ENCODE data around the gene IL12RB1. TPM values are rescaled to one million over a fixed set of nuclear protein-coding genes. Genes with fewer than 3 reads are reported as not detected.

IL12RB1 gene
- total and polyA plus RNA-seq, 4 donors = 1.3 to 7.8 (median 4.8) TPM

- peaks cover 0 to 4% (median 0%) of the 10 kb centered on the region in 3 donors for H3K27me3 ChIP-seq (ENCODE audit: control insufficient read depth in 3 of 3, insufficient read depth in 3 of 3, low read length in 2 of 3)
- H3K4me3 ChIP-seq = no peak overlapping the region
- no peaks in the 10 kb centered on the region for H3K36me3 ChIP-seq (ENCODE audit: control insufficient read depth in 4 of 4, insufficient read depth in 4 of 4, low read length in 4 of 4)
- DNase-seq (no peak), ATAC-seq (ENCODE audit: insufficient read depth, low FRiP score) (no peak)
- H3K9me3 ChIP-seq (ENCODE audit: control insufficient read depth in 4 of 4, insufficient read depth in 3 of 4, low read length in 3 of 4) = no peaks in the 10 kb centered on the region
- no peak overlapping the region for H3K27ac ChIP-seq (ENCODE audit: low read depth in 1 of 2, low read length in 1 of 2)
- no peaks in the 10 kb centered on the region for H3K4me1 ChIP-seq (ENCODE audit: control insufficient read depth in 5 of 5, insufficient read depth in 5 of 5, low read length in 5 of 5)
- TF ChIP-seq CTCF (IDR thresholded peaks at IDR 0.05; ENCODE audit: control extremely low read depth, extremely low read depth) = no peak
- WGBS, 2 donors = 89 to 94% methylated on average over 15 of the region's 15 CpGs
- H3K9ac ChIP-seq (ENCODE audit: insufficient read depth in 1 of 2, low read length in 2 of 2) = no peak overlapping the region
Observed at GRCh38 chr19:18069383-18069782, 17.4 kb downstream of the IL12RB1 start.

GRCh38 chr19:18068395-18068794 is 18.3 kb downstream of the IL12RB1 start:
- Histone ChIP-seq H3K9ac (ENCODE audit: insufficient read depth in 1 of 2, low read length in 2 of 2) (no peak overlapping the region), H3K36me3 (ENCODE audit: control insufficient read depth in 4 of 4, insufficient read depth in 4 of 4, low read length in 4 of 4) (no peaks in the 10 kb centered on the region), H3K4me3 (no peak overlapping the region), H3K4me1 (ENCODE audit: control insufficient read depth in 5 of 5, insufficient read depth in 5 of 5, low read length in 5 of 5) (no peaks in the 10 kb centered on the region), H3K9me3 (ENCODE audit: control insufficient read depth in 4 of 4, insufficient read depth in 3 of 4, low read length in 3 of 4) (peaks cover 0 to 3% (median 0%) of the 10 kb centered on the region in 4 donors), H3K27ac (ENCODE audit: low read depth in 1 of 2, low read length in 1 of 2) (no peak overlapping the region), H3K27me3 (ENCODE audit: control insufficient read depth in 3 of 3, insufficient read depth in 3 of 3, low read length in 2 of 3) (peaks cover 0 to 4% (median 0%) of the 10 kb centered on the region in 3 donors)
- WGBS, 2 donors = 91 to 93% methylated on average over 5 of the region's 5 CpGs
- TF ChIP-seq CTCF (IDR thresholded peaks at IDR 0.05; ENCODE audit: control extremely low read depth, extremely low read depth) = no peak
- no peak for DNase-seq
- no peak for ATAC-seq (ENCODE audit: insufficient read depth, low FRiP score)

GRCh38 chr19:18065173-18065495 is 21.6 kb downstream of the IL12RB1 start:
- ATAC-seq (ENCODE audit: insufficient read depth, low FRiP score) (no peak), DNase-seq (no peak)
- WGBS, 2 donors = 91 to 94% methylated on average over 1 of the region's 1 CpG
- Histone ChIP-seq H3K4me3 (no peak overlapping the region), H3K9me3 (ENCODE audit: control insufficient read depth in 4 of 4, insufficient read depth in 3 of 4, low read length in 3 of 4) (peaks cover 0 to 3% (median 0%) of the 10 kb centered on the region in 4 donors), H3K27me3 (ENCODE audit: control insufficient read depth in 3 of 3, insufficient read depth in 3 of 3, low read length in 2 of 3) (no peaks in the 10 kb centered on the region), H3K36me3 (ENCODE audit: control insufficient read depth in 4 of 4, insufficient read depth in 4 of 4, low read length in 4 of 4) (no peaks in the 10 kb centered on the region), H3K27ac (ENCODE audit: low read depth in 1 of 2, low read length in 1 of 2) (no peak overlapping the region), H3K9ac (ENCODE audit: insufficient read depth in 1 of 2, low read length in 2 of 2) (no peak overlapping the region), H3K4me1 (ENCODE audit: control insufficient read depth in 5 of 5, insufficient read depth in 5 of 5, low read length in 5 of 5) (no peaks in the 10 kb centered on the region)
- TF ChIP-seq CTCF (IDR thresholded peaks at IDR 0.05; ENCODE audit: control extremely low read depth, extremely low read depth) = no peak

GRCh38 chr19:18063463-18063862 is 23.3 kb downstream of the IL12RB1 start:
- Histone ChIP-seq H3K9ac (ENCODE audit: insufficient read depth in 1 of 2, low read length in 2 of 2) (no peak overlapping the region), H3K4me3 (no peak overlapping the region), H3K36me3 (ENCODE audit: control insufficient read depth in 4 of 4, insufficient read depth in 4 of 4, low read length in 4 of 4) (no peaks in the 10 kb centered on the region), H3K27ac (ENCODE audit: low read depth in 1 of 2, low read length in 1 of 2) (no peak overlapping the region), H3K9me3 (ENCODE audit: control insufficient read depth in 4 of 4, insufficient read depth in 3 of 4, low read length in 3 of 4) (peaks cover 0 to 3% (median 0%) of the 10 kb centered on the region in 4 donors), H3K27me3 (ENCODE audit: control insufficient read depth in 3 of 3, insufficient read depth in 3 of 3, low read length in 2 of 3) (no peaks in the 10 kb centered on the region), H3K4me1 (ENCODE audit: control insufficient read depth in 5 of 5, insufficient read depth in 5 of 5, low read length in 5 of 5) (peaks cover 0 to 4% (median 0%) of the 10 kb centered on the region in 5 donors)
- no peak for ATAC-seq (ENCODE audit: insufficient read depth, low FRiP score)
- TF ChIP-seq CTCF (IDR thresholded peaks at IDR 0.05; ENCODE audit: control extremely low read depth, extremely low read depth) = no peak
- no peak for DNase-seq
- 80 to 91% methylated on average over 5 of the region's 5 CpGs for WGBS, 2 donors

Data from lung (tissue), 12 donors.